PC-3 (cell line): ENCODE data around the gene TINCR.

Source experiments
- CTCF ChIP-seq: fragments of 300-600 bp; sonication (generic); conservative IDR thresholded peaks from 2 replicates; pipeline ENCODE4 v1.5.1; 2017; ENCODE audit warnings: antibody characterized with exemption, low read depth, mild to moderate bottlenecking, low read length
- EZH2 ChIP-seq: fragments of 300-600 bp; sonication (generic); IDR thresholded peaks from one replicate; pipeline ENCODE4 v1.6.1; 2017; ENCODE audit warnings: antibody characterized with exemption, mild to moderate bottlenecking, low read length; ENCODE audit not compliant: unreplicated experiment
- EZH2phosphoT487 ChIP-seq: fragments of 300-600 bp; sonication (generic); IDR thresholded peaks from 2 replicates; pipeline ENCODE4 v1.6.1; 2018; ENCODE audit warnings: mild to moderate bottlenecking, antibody characterized with exemption, low read length, borderline replicate concordance

GRCh38 chr19:5607318-5608275 lies 39.8 kb upstream of the TINCR start:
- TF ChIP-seq CTCF, result no peak
- TF ChIP-seq EZH2, result no peak
- TF ChIP-seq EZH2phosphoT487, result no peak
